IPS-11a (cell line): ENCODE results near the gene BIRC6.

Experiments
- H3K4me3 ChIP-seq: one replicate; pipeline ENCODE4 v1.5.1; 2013; ENCODE audit warnings: low read depth, low read length, control low read depth

Gene BIRC6

GRCh38 chr2:32375228-32375892, 18.5 kb downstream of the BIRC6 start:
- H3K4me3 ChIP-seq, result no peak overlapping the region

- H3K4me3 ChIP-seq, result no peak overlapping the region
These were observed 19.9 kb downstream of the BIRC6 start for GRCh38 chr2:32376756-32377155.

- no peak overlapping the region for H3K4me3 ChIP-seq
These were observed 21.1 kb downstream of the BIRC6 start for GRCh38 chr2:32377928-32378327.

- no peak overlapping the region for H3K4me3 ChIP-seq
These were observed 22.5 kb downstream of the BIRC6 start for GRCh38 chr2:32379352-32379751.

- H3K4me3 ChIP-seq, result no peak overlapping the region
These were observed 27.0 kb downstream of the BIRC6 start for GRCh38 chr2:32383858-32384257.

- H3K4me3 ChIP-seq, result no peak overlapping the region
These were observed 27.7 kb downstream of the BIRC6 start for GRCh38 chr2:32384529-32384928.

GRCh38 chr2:32386739-32387138, 29.9 kb downstream of the BIRC6 start:
- no peak overlapping the region for H3K4me3 ChIP-seq

GRCh38 chr2:32399221-32399620, 42.4 kb downstream of the BIRC6 start:
- no peak overlapping the region for H3K4me3 ChIP-seq

GRCh38 chr2:32402091-32402490, 45.3 kb downstream of the BIRC6 start:
- no peak overlapping the region for H3K4me3 ChIP-seq

GRCh38 chr2:32403782-32404181, 47.0 kb downstream of the BIRC6 start:
- H3K4me3 ChIP-seq, result no peak overlapping the region

GRCh38 chr2:32404691-32405090, 47.9 kb downstream of the BIRC6 start:
- no peak overlapping the region for H3K4me3 ChIP-seq

GRCh38 chr2:32416519-32416918, 59.7 kb downstream of the BIRC6 start:
- H3K4me3 ChIP-seq, result no peak overlapping the region

- no peak overlapping the region for H3K4me3 ChIP-seq
These were observed 60.8 kb downstream of the BIRC6 start for GRCh38 chr2:32417659-32418058.

GRCh38 chr2:32418778-32419177, 62.0 kb downstream of the BIRC6 start:
- no peak overlapping the region for H3K4me3 ChIP-seq

- no peak overlapping the region for H3K4me3 ChIP-seq
These were observed 65.3 kb downstream of the BIRC6 start for GRCh38 chr2:32422133-32422532.

- no peak overlapping the region for H3K4me3 ChIP-seq
These were observed 66.7 kb downstream of the BIRC6 start for GRCh38 chr2:32423536-32423935.

- H3K4me3 ChIP-seq, result no peak overlapping the region
These were observed 67.9 kb downstream of the BIRC6 start for GRCh38 chr2:32424739-32425138.

- H3K4me3 ChIP-seq, result no peak overlapping the region
These were observed 68.9 kb downstream of the BIRC6 start for GRCh38 chr2:32425719-32426141.

- H3K4me3 ChIP-seq, result no peak overlapping the region
These were observed 71.1 kb downstream of the BIRC6 start for GRCh38 chr2:32427672-32428610.

- H3K4me3 ChIP-seq, result no peak overlapping the region
These were observed 74.0 kb downstream of the BIRC6 start for GRCh38 chr2:32430804-32431203.

GRCh38 chr2:32436150-32436549, 79.3 kb downstream of the BIRC6 start:
- no peak overlapping the region for H3K4me3 ChIP-seq

GRCh38 chr2:32442020-32442467, 85.2 kb downstream of the BIRC6 start:
- H3K4me3 ChIP-seq, result no peak overlapping the region
